Umbilical cord (tissue), 2 donors: ENCODE data around the gene ESR1. TPM values are rescaled to one million over a fixed set of nuclear protein-coding genes. Genes with fewer than 3 reads are reported as not detected.

Experiments
- DNase-seq: peaks from one replicate; pipeline ENCODE4 v3.0.0-alpha.2; 2015; ENCODE audit warnings: low spot score
- total RNA-seq: library from RNA; depleted of rRNA; stranded (reverse); fragments of >200 nt; gene quantifications from one replicate; pipeline ENCODE4 v1.2.3, GENCODE V29; 2014; ENCODE audit warnings: low replicate concordance; ENCODE audit not compliant: insufficient read depth

ESR1 gene
- 8.2 TPM for total RNA-seq

DNA sequence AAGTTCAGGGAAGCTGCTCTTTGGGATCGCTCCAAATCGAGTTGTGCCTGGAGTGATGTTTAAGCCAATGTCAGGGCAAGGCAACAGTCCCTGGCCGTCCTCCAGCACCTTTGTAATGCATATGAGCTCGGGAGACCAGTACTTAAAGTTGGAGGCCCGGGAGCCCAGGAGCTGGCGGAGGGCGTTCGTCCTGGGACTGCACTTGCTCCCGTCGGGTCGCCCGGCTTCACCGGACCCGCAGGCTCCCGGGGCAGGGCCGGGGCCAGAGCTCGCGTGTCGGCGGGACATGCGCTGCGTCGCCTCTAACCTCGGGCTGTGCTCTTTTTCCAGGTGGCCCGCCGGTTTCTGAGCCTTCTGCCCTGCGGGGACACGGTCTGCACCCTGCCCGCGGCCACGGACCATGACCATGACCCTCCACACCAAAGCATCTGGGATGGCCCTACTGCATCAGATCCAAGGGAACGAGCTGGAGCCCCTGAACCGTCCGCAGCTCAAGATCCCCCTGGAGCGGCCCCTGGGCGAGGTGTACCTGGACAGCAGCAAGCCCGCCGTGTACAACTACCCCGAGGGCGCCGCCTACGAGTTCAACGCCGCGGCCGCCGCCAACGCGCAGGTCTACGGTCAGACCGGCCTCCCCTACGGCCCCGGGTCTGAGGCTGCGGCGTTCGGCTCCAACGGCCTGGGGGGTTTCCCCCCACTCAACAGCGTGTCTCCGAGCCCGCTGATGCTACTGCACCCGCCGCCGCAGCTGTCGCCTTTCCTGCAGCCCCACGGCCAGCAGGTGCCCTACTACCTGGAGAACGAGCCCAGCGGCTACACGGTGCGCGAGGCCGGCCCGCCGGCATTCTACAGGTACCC lies at the start of gene ESR1:
TSS of gene ESR1 (plus strand) at position 170 of the 858 bp plus-strand sequence. CDS start at position 401, 231 bp downstream.
- DNase-seq, result no peak

- no peak for DNase-seq
Measured at GRCh38 chr6:151760486-151760885, 47.0 kb upstream of the ESR1 start.

GRCh38 chr6:151761851-151762250 lies 45.6 kb upstream of the ESR1 start:
- DNase-seq, result peak; percentile 48

- no peak for DNase-seq
Measured at GRCh38 chr6:151762817-151763216, 44.7 kb upstream of the ESR1 start.

DNA sequence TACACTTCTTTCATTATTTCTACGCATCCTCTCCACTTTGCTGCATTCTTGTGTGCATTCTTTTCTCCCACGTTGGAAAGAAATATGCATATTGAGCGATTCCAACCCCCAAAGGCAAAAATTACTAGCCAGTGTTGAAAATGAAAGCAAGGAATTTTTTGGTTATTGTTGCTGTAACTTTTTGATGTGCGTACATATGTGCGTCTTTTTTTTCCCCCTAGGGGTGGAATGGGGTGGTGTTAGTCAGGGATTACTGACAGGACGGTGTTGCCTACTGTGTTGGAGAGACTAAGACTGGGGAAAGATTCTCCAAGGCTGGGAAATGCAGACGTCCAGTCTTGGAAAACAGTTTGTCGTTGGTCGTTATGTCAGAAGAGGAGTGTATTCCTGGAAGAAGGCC lies 44.2 kb upstream of the ESR1 start:
- peak; percentile 10 for DNase-seq

DNA sequence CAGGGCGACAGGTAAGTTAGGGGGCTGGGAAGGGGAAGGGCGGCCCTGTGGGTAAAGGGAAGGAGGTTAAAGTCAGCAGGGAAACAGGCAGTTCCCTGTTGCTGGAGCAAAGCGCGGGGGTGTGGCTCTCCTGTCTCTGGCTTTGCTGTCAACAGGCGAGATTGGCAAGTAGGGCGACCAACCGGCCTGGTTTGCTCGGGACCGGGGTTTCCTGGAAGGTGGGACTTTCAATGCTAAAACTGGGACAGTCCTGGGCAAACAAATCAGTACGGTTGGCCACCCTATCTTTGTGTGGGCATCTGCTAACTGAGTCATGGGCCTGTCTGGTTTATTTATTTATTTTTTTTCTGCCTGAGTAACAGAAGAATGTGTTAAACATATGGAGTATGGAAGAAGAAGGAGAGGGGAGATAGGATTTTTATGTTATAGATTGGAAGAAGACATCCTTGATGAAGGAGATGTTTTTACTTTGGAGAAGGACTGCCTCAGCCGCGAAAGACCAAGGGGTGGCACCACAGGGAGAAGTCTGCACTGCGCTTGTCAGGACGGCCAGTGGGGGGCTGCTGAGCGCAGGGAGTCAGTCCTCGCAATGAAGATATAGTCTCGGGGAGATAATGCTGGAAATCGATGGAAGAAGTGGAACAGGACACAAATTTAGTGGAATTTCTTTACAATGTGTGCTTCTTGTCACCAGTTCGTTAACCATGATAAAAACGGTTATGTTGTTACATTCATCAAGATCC lies 43.4 kb upstream of the ESR1 start:
- peak; percentile 70 for DNase-seq

- peak; percentile 75 for DNase-seq
Measured at GRCh38 chr6:151765444-151765886, 42.0 kb upstream of the ESR1 start.

- DNase-seq, result no peak
Measured at GRCh38 chr6:151772446-151772845, 35.0 kb upstream of the ESR1 start.

- DNase-seq, result no peak
Measured at GRCh38 chr6:151773382-151773781, 34.1 kb upstream of the ESR1 start.

- DNase-seq, result no peak
Measured at GRCh38 chr6:151782560-151782959, 24.9 kb upstream of the ESR1 start.

DNA sequence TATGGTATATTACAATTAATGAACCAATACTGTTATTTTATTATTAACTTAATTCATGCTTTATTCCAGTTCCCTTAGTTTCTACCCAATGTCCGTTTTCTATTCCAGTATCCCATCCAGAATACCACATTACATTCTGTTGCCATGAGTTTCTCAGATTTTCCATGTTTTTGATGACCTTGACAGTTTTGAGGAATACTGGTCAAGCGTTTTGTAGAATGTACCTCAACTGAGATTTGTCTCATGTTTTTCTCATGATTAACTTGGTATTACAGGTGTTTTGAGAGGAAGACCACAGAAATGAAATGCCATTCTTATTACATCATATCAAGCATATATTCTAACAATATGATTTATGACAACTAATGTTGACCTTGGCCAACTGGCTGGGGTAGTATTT lies 23.8 kb upstream of the ESR1 start:
- DNase-seq, result no peak

DNA sequence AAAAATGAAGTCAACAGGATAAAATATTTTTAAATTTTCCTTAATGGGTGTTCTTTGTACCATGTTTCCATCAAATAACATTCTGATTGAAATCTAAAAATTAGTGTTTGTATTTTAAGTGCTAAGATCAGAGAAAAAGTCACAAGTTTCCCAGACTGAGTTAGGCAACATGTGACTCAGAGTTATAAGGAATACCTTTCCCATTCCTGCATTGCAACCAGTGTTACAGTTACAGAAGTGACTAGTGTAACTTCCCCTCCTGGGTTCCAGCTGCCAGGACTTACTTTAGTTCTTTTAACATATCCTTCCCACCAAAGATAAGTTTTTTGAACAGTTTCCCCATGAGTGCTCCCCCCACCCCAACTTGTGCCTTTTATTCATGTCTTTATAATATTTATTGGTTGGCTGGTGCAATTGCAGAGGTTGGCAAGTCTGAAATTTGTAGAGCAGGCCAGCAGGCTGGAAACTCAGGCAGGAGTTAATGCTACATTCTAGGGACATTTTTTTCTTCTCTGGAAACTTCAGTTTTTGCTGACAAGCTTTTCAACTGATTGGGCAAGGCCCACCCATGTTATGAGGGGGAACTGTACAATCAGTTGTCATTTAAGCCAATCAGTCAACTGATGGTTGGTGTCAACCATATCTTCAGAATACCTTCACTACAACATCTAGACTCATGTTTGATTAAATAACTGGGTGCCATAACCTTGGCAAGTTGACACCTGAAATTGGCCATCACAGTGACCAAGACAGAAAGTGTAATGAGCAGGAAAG lies 22.9 kb upstream of the ESR1 start:
- DNase-seq, result no peak

DNA sequence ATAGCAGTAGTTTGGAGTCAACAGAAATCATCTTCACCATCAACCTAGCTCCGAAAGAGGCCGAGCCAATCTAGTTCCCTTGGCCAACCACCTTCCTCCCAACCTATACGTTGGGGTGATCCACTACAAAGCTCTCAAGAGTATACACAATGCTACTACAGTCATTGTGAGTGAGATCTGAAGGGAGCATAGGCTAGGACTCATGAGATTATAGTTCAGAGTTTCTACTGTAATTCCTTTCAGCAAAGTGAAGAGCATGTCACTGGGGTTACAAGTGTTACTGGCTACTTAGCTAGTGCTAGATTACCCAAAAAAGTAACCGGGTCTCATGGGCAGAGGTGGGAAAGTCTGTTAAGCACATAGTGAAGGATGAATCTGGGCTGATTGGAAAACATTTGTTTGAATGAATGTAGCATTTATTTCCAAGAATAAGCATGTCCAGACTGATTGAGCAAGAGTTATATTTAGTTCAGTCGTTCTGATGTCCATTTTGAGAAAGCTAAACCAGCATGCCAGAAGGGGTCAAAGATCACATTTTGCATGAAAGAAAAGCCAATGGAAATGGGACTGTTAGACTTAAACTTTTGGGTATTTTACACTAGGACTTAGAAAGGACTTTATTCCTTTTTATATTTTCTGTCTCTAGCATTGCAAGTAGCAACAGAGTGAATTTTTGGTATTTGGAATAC lies 10.5 kb upstream of the ESR1 start:
- no peak for DNase-seq

- no peak for DNase-seq
Measured at GRCh38 chr6:151803743-151804142, 3.7 kb upstream of the ESR1 start.

- DNase-seq, result no peak
Measured at GRCh38 chr6:151804585-151805285, 2.7 kb upstream of the ESR1 start.

DNA sequence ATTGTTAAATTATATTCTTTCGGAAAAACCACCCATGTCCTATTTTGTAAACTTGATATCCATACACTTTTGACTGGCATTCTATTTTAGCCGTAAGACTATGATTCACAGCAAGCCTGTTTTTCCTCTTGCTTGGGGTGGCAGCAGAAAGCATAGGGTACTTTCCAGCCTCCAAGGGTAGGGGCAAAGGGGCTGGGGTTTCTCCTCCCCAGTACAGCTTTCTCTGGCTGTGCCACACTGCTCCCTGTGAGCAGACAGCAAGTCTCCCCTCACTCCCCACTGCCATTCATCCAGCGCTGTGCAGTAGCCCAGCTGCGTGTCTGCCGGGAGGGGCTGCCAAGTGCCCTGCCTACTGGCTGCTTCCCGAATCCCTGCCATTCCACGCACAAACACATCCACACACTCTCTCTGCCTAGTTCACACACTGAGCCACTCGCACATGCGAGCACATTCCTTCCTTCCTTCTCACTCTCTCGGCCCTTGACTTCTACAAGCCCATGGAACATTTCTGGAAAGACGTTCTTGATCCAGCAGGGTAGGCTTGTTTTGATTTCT lies 2.1 kb upstream of the ESR1 start:
- no peak for DNase-seq

- no peak for DNase-seq
Measured at GRCh38 chr6:151806757-151807512, 547 bp upstream of the ESR1 start.

DNA sequence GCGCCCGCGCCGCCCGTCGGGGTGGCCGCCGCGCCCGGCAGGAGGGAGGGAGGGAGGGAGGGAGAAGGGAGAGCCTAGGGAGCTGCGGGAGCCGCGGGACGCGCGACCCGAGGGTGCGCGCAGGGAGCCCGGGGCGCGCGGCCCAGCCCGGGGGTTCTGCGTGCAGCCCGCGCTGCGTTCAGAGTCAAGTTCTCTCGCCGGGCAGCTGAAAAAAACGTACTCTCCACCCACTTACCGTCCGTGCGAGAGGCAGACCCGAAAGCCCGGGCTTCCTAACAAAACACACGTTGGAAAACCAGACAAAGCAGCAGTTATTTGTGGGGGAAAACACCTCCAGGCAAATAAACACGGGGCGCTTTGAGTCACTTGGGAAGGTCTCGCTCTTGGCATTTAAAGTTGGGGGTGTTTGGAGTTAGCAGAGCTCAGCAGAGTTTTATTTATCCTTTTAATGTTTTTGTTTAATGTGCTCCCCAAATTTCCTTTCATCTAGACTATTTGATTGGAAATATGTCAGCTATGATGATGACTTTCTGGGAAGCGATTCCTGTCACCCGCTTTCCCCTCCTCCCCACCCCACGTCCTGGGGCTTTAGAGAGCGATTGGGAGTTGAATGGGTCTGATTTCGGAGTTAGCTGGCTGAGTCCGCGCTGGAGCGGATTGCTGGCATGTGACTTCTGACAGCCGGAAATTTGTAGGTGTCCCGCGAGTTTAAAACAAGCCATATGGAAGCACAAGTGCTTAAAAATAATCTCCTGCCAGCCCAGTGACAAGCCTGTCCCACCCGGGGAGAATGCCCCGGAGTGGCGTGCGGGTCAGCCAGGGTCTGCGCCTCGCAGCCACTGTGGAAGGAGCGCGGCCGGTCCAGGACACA lies 1.1 kb downstream of the ESR1 start:
- DNase-seq, result no peak

GRCh38 chr6:151811081-151811480 lies 3.6 kb downstream of the ESR1 start:
- DNase-seq, result no peak
